Stimulated activated CD4-positive, alpha-beta T cell treated with anti-CD3 and anti-CD28 coated beads, Interleukin-12 subunit alpha, Interleukin-12 subunit beta, amount 100 ng/mL, for 24 hours (primary cell): ENCODE results near the gene GIMAP5.
A peak's percentile ranks its signal among the peaks of the same experiment; 100 is the strongest.
"Not testable (repeated sequence)": the region's sequence is repeated elsewhere in the genome, so short reads cannot be mapped to it uniquely, and the experiment has no call there.

Source experiments
- DNase-seq, 2 experiments: peaks; one replicate each; pipeline ENCODE4 v3.0.0-alpha.2; 2020; ENCODE audit warnings: low read depth in 2 of 2

The GIMAP5 gene

DNA sequence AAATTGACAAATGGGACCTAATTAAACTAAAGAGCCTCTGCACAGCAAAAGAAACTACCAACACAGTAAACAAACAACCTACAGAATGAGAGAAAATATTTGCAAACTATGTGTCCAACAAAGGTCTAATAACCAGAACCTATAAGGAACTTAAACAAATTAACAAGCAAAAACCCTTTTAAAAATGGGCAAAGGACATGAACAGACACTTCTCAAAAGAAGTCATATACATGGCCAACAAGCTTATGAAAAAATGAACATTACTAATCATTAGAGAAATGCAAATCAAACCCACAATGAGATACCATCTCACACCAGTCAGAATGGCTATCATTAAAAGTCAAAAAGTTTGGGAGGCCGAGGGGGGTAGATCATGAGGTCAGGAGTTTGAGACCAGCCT is 36.9 kb downstream of the GIMAP5 start:
- DNase-seq: not testable (repeated sequence)

DNA sequence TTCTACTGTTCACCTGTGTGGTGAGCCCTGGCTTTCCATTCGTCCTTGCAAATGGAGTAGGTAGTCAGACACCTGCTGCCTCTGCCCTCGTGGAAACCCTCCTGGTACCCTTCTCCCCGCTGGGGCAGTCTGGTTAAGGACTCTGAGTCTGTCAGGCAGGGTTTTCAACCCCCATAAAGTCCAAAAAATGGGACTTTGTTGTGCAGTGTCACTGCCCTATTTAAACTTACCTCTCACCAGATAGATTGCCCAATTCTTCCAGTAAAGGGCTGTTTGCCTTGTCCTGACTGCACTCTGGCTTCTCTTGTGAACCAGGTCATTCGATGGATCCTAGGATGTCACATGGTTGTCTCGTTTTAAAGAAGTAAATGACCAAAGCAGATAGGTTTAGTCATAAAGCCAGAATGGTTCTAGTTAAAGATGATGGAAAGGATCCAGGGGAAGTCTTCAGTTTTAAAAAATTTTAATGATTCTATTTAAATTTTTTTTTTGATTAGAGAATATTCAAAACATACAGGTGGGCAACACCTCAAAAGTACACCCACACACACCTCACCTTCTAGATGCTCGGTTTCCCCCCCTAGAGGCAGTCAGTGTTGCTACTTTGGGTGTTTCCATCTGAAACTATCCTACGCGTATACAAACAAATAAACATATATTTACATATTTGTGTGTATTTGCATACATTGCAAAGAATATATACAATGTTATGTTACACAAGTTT is 41.0 kb downstream of the GIMAP5 start:
- DNase-seq: no peak

DNA sequence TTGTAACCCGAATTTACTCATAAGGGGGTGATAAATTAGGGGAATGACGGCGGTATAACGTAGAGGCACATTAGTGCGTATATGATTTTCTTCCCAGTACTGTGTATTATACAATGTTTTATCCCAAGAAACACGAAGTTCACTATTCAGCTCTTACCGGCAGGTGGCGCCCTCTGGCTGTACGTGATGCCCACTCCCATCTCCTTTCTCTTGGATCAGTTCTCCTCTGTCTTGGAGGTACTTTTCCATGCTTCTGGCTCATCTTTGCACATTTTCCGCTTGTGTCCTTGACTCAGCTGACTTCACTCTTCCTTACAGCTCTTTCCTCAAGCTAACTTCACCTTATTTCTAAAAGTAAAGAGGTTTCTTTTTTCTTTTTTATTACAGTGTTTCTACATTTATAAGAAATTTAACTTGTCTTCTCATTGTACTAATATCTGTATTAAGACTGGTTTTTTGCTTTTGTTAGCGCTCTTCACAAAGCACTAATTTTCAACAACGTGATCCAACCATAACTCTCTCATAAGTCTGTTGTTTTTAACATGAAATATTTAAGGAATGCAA is 41.6 kb downstream of the GIMAP5 start:
- peak; percentile 45 to 75 for DNase-seq

DNA sequence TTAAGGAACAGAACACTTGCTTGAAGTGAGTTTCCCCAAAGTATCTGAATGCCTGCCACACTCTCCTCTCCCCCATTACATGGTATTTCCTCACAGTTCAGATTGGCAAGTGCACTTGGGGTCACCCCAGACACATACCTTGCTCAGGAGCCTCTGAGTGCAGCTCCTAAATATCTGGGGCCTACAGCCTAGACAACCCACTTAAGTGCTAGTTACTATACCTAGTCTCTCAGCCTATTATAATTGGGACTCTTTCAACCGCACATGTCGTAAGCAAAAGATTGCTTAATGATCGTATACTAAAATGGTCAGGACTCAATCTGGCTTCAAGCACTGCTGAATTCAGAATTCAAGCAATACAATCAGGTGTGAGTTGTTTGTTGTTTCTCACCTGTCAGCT is 43.1 kb downstream of the GIMAP5 start:
- DNase-seq: no peak

DNA sequence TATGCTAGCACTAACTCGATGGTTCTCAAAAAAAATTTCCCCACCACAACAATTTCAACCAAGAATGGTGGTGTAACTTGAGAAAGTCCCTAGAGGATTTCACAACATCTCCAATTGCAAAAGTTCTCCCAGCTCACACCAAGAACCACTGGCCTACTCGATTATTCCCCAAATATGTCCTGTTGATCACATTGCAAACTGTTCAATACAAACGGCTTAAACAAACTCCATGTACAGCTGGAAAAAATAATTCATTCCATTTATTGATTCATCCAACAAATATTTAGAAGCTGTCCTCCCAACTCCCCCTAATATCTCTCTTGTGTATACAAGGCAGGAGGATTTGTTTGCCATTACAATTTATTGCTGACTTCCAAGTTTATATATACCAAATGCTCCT is 43.9 kb downstream of the GIMAP5 start:
- DNase-seq: no peak

DNA sequence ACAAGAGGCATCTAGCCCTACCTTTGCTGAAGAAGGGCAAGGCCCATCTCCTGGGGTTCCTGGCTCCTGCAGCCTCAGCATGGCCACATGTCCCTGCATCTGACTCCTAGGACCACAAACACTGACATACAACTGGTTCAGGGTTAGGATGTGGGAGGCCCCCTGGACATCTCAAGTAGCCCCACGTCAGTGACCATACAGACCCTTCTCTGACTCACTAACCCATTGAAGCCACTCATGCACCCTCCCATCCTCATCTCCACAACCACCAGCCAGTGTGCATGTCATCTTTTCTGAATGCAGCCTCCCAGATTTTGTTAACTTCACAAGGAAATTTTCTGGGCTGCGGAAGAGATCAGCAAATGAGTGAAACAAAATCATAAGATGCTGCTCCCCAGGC is 44.7 kb downstream of the GIMAP5 start:
- DNase-seq: no peak

DNA sequence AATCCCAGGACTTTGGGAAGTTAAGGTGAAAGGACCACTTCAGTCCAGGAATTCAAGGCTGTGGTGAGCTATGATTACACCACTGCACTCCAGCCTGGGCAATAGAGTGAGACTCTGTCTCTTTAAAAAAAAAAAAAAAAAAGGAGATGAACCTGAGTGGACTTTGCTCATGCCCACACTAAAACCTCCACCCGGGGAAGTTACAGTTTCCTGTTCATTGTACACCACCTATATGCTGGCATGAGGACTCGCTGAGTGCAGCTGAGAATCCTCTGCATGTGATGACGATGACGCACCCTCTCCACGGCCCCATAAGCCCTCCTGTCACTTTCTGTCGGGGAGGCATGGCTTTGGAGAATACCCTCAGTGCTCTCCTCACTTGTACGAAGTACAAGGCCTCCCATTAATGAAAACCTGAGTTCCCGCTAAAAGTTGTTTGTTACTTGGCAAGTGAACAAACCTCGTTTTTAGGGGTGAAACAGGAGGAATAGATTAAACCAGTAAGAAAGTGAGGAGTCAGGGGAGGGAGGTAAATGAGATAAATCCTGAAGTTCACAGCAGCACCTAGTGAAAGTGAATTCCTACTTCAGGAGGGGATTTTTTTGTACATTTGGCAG is 47.0 kb downstream of the GIMAP5 start:
- DNase-seq: no peak

DNA sequence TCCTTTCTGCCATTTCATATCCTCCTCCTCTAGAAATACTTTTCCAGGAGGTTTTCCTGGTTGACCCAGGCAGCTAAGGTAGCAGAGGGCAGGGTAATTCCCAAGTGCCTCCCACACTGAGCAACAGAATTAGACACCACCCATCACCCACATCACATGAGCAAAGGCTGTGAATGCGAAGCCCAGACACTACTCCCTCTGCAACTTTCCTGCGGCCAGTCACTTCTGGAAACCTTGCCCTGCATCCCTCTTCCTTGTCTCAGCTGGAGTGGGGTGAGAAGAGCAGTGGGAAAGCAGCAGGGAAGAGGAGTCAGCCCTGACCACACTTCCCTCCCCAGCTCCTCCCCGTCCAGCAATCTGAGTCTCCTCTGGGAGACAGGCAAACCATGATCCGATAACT is 47.7 kb downstream of the GIMAP5 start:
- DNase-seq: no peak

DNA sequence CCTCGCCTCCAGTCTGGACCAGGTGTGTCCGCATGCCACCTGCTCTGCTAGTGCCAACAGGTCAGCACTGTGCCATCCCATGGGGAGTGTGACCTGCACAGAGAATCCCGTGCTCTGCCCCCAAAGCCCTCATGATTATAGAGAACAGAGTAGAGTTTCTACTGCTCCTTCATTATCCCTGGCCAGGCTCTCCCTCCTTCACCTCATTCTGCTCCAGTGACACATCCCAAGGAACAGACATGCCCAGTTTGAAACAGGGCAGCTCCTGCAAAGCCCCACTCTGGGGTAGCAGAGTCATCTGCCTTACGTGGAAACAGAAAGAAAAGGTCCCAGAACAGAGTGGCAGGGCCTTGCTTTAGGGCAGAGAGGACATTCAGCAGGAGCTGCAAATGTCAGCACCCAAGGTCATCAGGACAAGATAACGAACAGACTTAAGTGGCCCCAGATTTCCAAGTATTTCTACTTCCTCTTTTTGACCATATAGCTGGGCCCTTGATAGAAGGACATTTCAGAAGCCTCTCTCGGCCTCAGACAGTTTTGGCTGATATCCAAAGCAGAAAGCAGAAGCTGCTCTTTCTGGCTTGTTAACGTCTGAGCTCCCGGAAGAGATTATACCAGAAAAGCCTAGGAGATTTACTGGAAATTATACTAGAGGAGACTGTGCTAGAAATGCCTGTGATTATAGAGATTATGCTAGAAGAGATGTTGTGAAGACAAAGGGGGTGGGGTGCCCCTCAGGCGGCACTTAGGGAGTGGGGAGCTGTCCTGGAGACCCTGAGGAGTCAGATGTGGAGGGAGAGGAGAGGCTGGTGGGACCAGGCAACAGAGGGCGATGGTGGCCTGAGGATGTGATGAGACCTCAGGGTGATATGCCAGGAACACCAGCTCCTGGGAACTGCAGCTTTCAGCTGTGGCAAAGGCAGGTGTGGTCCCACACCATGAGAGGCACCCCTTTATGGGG is 50.4 kb downstream of the GIMAP5 start:
- no peak for DNase-seq

DNA sequence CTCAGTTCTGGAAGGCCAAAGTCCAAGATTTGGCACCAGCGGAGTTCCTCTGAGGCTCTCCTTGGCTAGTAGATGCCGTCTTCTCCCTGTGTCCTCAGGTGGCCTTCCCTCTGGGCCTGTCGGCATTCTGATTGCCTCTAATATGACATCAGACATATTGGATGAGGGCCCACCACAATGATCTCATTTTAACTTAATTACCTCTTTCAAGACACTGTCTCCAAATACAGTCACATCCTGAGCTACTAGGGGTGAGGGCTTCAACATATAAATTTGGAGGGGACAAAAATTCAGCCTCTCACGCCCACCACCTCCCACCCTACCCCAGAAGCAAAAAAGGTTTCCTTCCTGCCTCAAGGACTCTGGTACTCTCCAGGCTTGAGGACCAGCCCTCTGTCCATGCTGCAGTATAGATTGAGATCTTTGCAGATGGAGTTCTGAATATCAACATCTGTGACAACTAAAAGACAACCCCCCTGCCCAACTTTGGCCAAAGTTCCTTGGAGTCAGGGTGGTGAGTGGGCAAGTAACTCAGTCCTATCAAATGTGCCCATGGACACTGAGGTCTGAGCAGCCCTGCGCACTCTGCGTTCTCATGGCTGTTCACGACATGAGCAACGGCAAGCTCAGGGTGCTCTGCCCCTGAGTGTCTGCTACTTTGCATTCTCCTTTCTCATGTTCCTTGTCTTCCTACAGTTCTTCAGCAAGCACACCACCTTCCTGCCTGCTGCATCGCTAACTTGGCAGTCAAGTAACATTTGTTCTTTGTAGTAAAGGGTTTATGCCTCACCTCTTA is 51.5 kb downstream of the GIMAP5 start:
- no peak for DNase-seq

DNA sequence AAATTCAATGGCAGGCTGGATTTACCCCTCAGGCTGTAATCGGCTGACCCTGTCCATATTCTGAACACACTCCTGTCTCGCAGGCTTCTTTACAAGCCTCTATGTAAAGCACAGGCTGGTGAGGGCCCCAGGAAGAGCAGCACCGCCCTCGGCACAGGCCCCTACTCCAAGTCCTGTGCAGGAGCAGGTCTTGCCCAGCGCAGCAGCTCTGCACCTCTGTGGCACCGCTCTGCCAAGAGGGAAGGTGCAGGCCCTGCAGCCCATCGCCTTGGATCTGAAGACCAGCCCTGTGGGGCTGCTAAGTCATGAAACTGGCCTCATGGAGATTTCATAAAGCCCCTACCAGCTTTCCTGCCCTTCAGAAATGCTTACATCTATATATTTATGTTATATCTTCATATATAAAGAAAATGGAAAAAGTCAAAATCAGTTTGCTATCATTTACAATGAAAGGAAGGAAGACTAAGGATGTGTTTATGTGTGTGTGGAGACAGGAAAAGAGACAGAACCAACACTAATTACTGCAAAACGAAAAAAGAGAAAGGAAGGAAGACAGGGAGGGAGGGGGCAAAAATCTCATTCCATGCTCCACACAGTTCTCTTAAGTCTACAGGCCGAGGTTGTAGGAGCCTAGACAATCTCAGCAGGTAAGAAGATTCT is 53.3 kb downstream of the GIMAP5 start:
- no peak for DNase-seq

DNA sequence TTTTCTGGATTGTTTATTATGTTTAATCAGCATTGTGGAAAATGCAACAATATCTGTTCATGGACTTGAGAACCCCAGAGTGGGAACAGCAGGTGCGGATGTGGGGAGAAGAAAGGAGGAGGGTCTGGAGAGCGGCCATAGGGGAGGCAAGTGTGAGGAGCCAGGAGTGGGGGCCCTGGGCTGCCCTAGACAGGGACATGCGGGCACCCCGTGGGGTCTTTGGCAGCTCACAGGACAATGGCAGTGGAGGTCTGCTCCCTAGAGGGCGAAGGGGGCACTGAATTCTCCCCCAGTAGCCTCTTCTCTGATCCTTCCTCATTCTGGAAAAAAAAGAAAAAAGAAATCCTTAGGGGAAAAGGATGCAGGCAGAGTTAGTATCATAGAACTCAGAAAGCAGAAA is 54.1 kb downstream of the GIMAP5 start:
- no peak for DNase-seq

DNA sequence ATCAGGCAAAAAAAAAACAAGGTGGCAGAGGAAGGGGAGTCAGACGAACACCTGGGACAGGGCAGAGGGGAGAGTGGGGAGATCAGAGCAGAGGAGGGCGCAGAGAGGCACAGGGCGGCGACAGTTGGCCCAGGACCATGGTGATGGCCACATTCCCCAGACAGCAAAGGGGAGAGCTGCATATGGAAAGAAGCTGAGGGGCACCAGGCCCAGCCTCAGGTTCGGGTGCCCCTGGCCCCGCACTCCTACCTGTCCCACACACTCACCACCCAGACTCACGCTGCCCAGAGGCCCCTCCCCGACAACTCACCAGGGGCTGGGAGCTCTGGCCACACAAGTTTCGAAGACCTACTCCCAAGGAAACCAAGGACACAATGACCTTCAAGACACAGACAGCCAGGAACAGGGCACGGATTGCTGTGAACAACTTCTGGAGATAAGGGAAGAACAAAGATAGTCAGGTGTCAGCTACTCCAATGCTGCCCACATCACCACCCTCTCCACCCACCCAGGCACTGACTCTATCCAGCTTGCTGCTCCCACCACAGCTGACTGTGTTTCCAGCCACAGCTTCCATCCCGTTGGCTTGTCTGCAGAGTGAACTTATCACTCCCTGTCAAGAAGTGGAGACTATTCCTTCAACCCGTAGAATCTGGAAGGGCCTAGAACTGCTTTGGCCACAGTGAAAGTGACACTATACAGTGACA is 54.7 kb downstream of the GIMAP5 start:
- no peak for DNase-seq
